NCI-H146 treated with DMSO at 0.1 percent for 48 hours (cell line): ENCODE data around the gene ULBP3.
A peak's percentile ranks its signal among the peaks of the same experiment; 100 is the strongest.
"Not testable (repeated sequence)": the region's sequence is repeated elsewhere in the genome, so short reads cannot be mapped to it uniquely, and the experiment has no call there.

Experiments used
- DNase-seq: peaks from one replicate; lab custom pipeline; 2025; ENCODE audit not compliant: unreplicated experiment; lab: John Stamatoyannopoulos, UW

ULBP3 gene

GRCh38 chr6:150043501-150044412 is 25.2 kb downstream of the ULBP3 start:
- no peak for DNase-seq

GRCh38 chr6:150043096-150043495 is 25.8 kb downstream of the ULBP3 start:
- no peak for DNase-seq

GRCh38 chr6:150038202-150039062 is 30.5 kb downstream of the ULBP3 start:
- DNase-seq = no peak

GRCh38 chr6:150037526-150038201 is 31.3 kb downstream of the ULBP3 start:
- DNase-seq = no peak

GRCh38 chr6:150036081-150036480 is 32.8 kb downstream of the ULBP3 start:
- DNase-seq = no peak

GRCh38 chr6:150033207-150033771 is 35.6 kb downstream of the ULBP3 start:
- DNase-seq = no peak

- no peak for DNase-seq
These were observed 36.3 kb downstream of the ULBP3 start for GRCh38 chr6:150032598-150032997.

- DNase-seq = no peak
These were observed 38.3 kb downstream of the ULBP3 start for GRCh38 chr6:150030611-150031010.

- no peak for DNase-seq
These were observed 39.2 kb downstream of the ULBP3 start for GRCh38 chr6:150029749-150030148.

- no peak for DNase-seq
These were observed 39.6 kb downstream of the ULBP3 start for GRCh38 chr6:150029276-150029675.

- no peak for DNase-seq
These were observed 40.1 kb downstream of the ULBP3 start for GRCh38 chr6:150028799-150029198.

GRCh38 chr6:150027806-150028565 is 40.9 kb downstream of the ULBP3 start:
- DNase-seq = peak; percentile 26

GRCh38 chr6:150026976-150027805 is 41.7 kb downstream of the ULBP3 start:
- no peak for DNase-seq

- DNase-seq = no peak
These were observed 43.6 kb downstream of the ULBP3 start, which contains the start of gene RAET1L for GRCh38 chr6:150025201-150025917. Gene RAET1L (minus strand): TSS chr6:150025532. CDS start chr6:150025471, 61 bp downstream.

GRCh38 chr6:150024646-150025155 is 44.2 kb downstream of the ULBP3 start:
- DNase-seq = no peak

GRCh38 chr6:150024021-150024420 is 44.9 kb downstream of the ULBP3 start:
- DNase-seq = not testable (repeated sequence)

GRCh38 chr6:150021870-150022269 is 47.1 kb downstream of the ULBP3 start:
- not testable (repeated sequence) for DNase-seq

- DNase-seq = no peak
These were observed 49.9 kb downstream of the ULBP3 start for GRCh38 chr6:150018846-150019580.
